K562 (cell line): ENCODE data around the gene RNF222. TPM values are rescaled to one million over a fixed set of nuclear protein-coding genes. Genes with fewer than 3 reads are reported as not detected.

Source experiments
- ATAC-seq: fragments of 200-7000 bp; cut with Tn5 transposase; 3 replicates; pipeline ENCODE4 v1.9.1; 2020; ENCODE audit warnings: moderate library complexity
- BruUV-seq: library from RNA; stranded (reverse); fragments of 400-500 nt; replicated peaks from 2 replicates; lab custom pipeline; 2021; lab: Mats Ljungman, UMichigan
- CTCF ChIA-PET: fragments of 300-600 bp; formaldehyde crosslinking; extraction: SDS; loops from one replicate; lab custom pipeline; 2021; ENCODE audit warnings: low intra/inter-chr PET ratio; lab: Yijun Ruan, JAX
- POLR2A ChIA-PET: fragments of 300-600, 350-650 bp; sonication (Branson Sonifier 250); formaldehyde crosslinking; extraction: SDS; loops from one replicate; lab custom pipeline; 2021; ENCODE audit warnings: antibody characterized with exemption, inconsistent platforms; lab: Yijun Ruan, JAX
- DNase-seq, 4 experiments: peaks; one replicate each; pipeline versions ENCODE4 v3.0.0 to v3.0.0-alpha.2; 2011 to 2018; ENCODE audit warnings: low spot score in 3 of 4, mixed read lengths in 3 of 4; ENCODE audit errors: extremely low read depth in 1 of 4
- FAIRE-seq: peaks from 2 replicates; lab custom pipeline; 2011; peaks lifted over from hg19 to GRCh38; lab: Jason Lieb, UNC
- H2AFZ ChIP-seq: 2 replicates; pipeline ENCODE4 v1.6.0; 2011; ENCODE audit warnings: low read depth, low read length, control low read depth, inconsistent platforms
- H3K27ac ChIP-seq: fragments of 200-600 bp; 3 replicates; pipeline ENCODE4 v1.8.0; 2011; ENCODE audit warnings: low read depth, mild to moderate bottlenecking, control low read depth, inconsistent platforms, low read length, moderate library complexity, mixed read lengths; ENCODE audit errors: extremely low read depth
- H3K27me3 ChIP-seq, 2 experiments: fragments of 300-600 bp in 1 of 2; 2 replicates in 1 of 2; 3 replicates in 1 of 2; pipeline versions ENCODE4 v1.6.0 to v1.8.0; 2011; ENCODE audit warnings: inconsistent platforms in 2 of 2, low read length in 2 of 2, mild to moderate bottlenecking in 1 of 2, mixed read lengths in 1 of 2, moderate library complexity in 1 of 2; ENCODE audit not compliant: control insufficient read depth in 2 of 2, insufficient read depth in 2 of 2
- H3K36me3 ChIP-seq: fragments of 300-600 bp; 3 replicates; pipeline ENCODE4 v1.8.0; 2011; ENCODE audit warnings: mild to moderate bottlenecking, low read length, inconsistent platforms; ENCODE audit not compliant: control insufficient read depth, insufficient read depth
- H3K4me1 ChIP-seq, 2 experiments: fragments of 200-600 bp in 1 of 2; replicated peaks in 1 of 2; 2 replicates in 1 of 2; 3 replicates in 1 of 2; pipeline versions ENCODE4 v1.5.1 to v1.8.0; 2011; ENCODE audit warnings: inconsistent platforms in 2 of 2, low read length in 2 of 2, mild to moderate bottlenecking in 1 of 2, mixed read lengths in 1 of 2, moderate library complexity in 1 of 2; ENCODE audit not compliant: control insufficient read depth in 2 of 2, insufficient read depth in 2 of 2
- H3K4me2 ChIP-seq: 2 replicates; pipeline ENCODE4 v1.6.1; 2011; ENCODE audit warnings: low read length, control low read depth, inconsistent platforms, mixed read lengths; ENCODE audit not compliant: insufficient read depth
- H3K4me3 ChIP-seq: fragments of 200-600 bp; sonication (generic), shearing (Covaris generic); 2 replicates; pipeline ENCODE4 v1.5.1; 2016; ENCODE audit warnings: control low read depth, inconsistent platforms
- H3K79me2 ChIP-seq: fragments of 200-600 bp; 3 replicates; pipeline ENCODE4 v1.8.0; 2011; ENCODE audit warnings: low read length, inconsistent platforms; ENCODE audit not compliant: control insufficient read depth, insufficient read depth
- H3K9ac ChIP-seq, 2 experiments: 2 replicates each; pipeline versions ENCODE4 v1.6.0 to v1.6.1; 2011; ENCODE audit warnings: low read depth in 2 of 2, low read length in 2 of 2, control low read depth in 1 of 2, inconsistent platforms in 1 of 2, mild to moderate bottlenecking in 1 of 2, mixed read lengths in 1 of 2; ENCODE audit not compliant: insufficient read depth in 1 of 2
- H3K9me1 ChIP-seq: one replicate; pipeline ENCODE4 v1.6.0; 2011; ENCODE audit warnings: inconsistent platforms, mild to moderate bottlenecking, low read length, moderate library complexity; ENCODE audit not compliant: control insufficient read depth, insufficient read depth
- H3K9me3 ChIP-seq: replicated peaks from 2 replicates; pipeline ENCODE4 v1.5.1; 2011; ENCODE audit warnings: low read depth, low read length, inconsistent platforms; ENCODE audit not compliant: control insufficient read depth, insufficient read depth
- H4K20me1 ChIP-seq: replicated peaks from 2 replicates; pipeline ENCODE4 v1.6.1; 2011; ENCODE audit warnings: low read length, inconsistent platforms, mixed read lengths; ENCODE audit not compliant: control insufficient read depth, insufficient read depth
- ARID2 ChIP-seq: fragments of 450-650 bp; IDR thresholded peaks from 2 replicates; pipeline ENCODE4 v1.6.1; 2017; ENCODE audit warnings: antibody characterized with exemption, mild to moderate bottlenecking
- E2F1 ChIP-seq: sonication (generic); formaldehyde crosslinking; IDR thresholded peaks from 2 replicates; pipeline ENCODE4 v1.8.1; 2023; ENCODE audit warnings: mild to moderate bottlenecking, missing genetic modification reagents, moderate library complexity
- HBP1 ChIP-seq: fragments of 450-650 bp; formaldehyde crosslinking; IDR thresholded peaks from 2 replicates; pipeline ENCODE4 v1.4.0; 2022; ENCODE audit warnings: missing genetic modification characterization
- MCM5 ChIP-seq: fragments of 450-650 bp; IDR thresholded peaks from 2 replicates; pipeline ENCODE4 v1.6.1; 2016; ENCODE audit warnings: low read depth
- NFE2 ChIP-seq: IDR thresholded peaks from 2 replicates; pipeline ENCODE4 v1.6.1; 2014; ENCODE audit warnings: antibody characterized with exemption, low read depth
- NR2C1 ChIP-seq, 2 experiments: fragments of 450-650 bp; IDR thresholded peaks; 2 replicates each; pipeline ENCODE4 v1.6.1; 2017; ENCODE audit warnings: mild to moderate bottlenecking in 2 of 2, antibody characterized with exemption in 1 of 2, inconsistent platforms in 1 of 2, missing compliant biosample characterization in 1 of 2, missing genetic modification characterization in 1 of 2
- RCOR1 ChIP-seq, 2 experiments: IDR thresholded peaks; 2 replicates each; pipeline ENCODE4 v1.6.1; 2012; ENCODE audit warnings: low read depth in 2 of 2, low read length in 2 of 2, borderline replicate concordance in 1 of 2, improper control_type of control experiment in 1 of 2
- SPI1 ChIP-seq: IDR thresholded peaks from 2 replicates; pipeline ENCODE4 v1.6.1; 2011; ENCODE audit warnings: low read depth, low read length, control low read depth, borderline replicate concordance
- TAF9B ChIP-seq: fragments of 450-650 bp; IDR thresholded peaks from 2 replicates; pipeline ENCODE4 v1.6.1; 2018; ENCODE audit warnings: mild to moderate bottlenecking; ENCODE audit not compliant: partially characterized antibody
- THRB ChIP-seq: fragments of 450-650 bp; formaldehyde crosslinking; conservative IDR thresholded peaks from 2 replicates; pipeline ENCODE4 v1.4.0; 2022; ENCODE audit warnings: mild to moderate bottlenecking, missing genetic modification characterization
- TRIM24 ChIP-seq, 2 experiments: fragments of 450-650 bp; IDR thresholded peaks; 2 replicates each; pipeline ENCODE4 v1.6.1; 2016
- ZNF133 ChIP-seq: fragments of 250-450 bp; sonication (Bioruptor Pico); IDR thresholded peaks from 2 replicates; pipeline ENCODE4 v1.4.0; 2020; ENCODE audit warnings: mild to moderate bottlenecking
- ZNF398 ChIP-seq: fragments of 250-450 bp; sonication (Bioruptor Pico); IDR thresholded peaks from 2 replicates; pipeline ENCODE4 v1.8.0; 2021; ENCODE audit warnings: moderate library complexity, mild to moderate bottlenecking, inconsistent platforms
- WGBS: fragments of 100-300 bp; shearing (Covaris generic); methylation state at CpG from one replicate; pipeline ENCODE4 v1.1.6; 2016; ENCODE audit warnings: low coverage, mixed read lengths; ENCODE audit not compliant: insufficient coverage; ENCODE audit errors: missing lambda C conversion rate; 5-methylcytosine and 5-hydroxymethylcytosine counted together
- in situ Hi-C: fragments of 300-500 bp; cut with MboI; formaldehyde crosslinking; loops from 4 replicates; pipeline ENCODE4 v1.15.0; 2018; ENCODE audit warnings: inconsistent platforms, mixed read lengths
- intact Hi-C: fragments of 100-400 bp; cut with micrococcal nuclease; formaldehyde crosslinking; loops from 2 replicates; pipeline ENCODE4 v1.14.2; 2022
- polyA plus RNA-seq, 8 experiments: library from polyadenylated mRNA; depleted of rRNA in 4 of 8; stranded (reverse) in 5 of 8; unstranded in 3 of 8; fragments of >200 nt; fragmentation: Nextera tagmentation in 2 of 8; fragmentation: Illumina TruSeq in 1 of 8; extraction: Ambion mirVana in 2 of 8; extraction: Trizol in 1 of 8; gene quantifications; 2 replicates each; pipeline versions ENCODE4 v1.2.1 to v1.2.3, GENCODE V29; 2011 to 2014; ENCODE audit warnings: inconsistent platforms in 1 of 8, missing spikeins in 1 of 8
- total RNA-seq, 7 experiments: library from RNA; depleted of rRNA in 6 of 7; stranded (reverse); fragments of >200 nt in 6 of 7; fragmentation: Illumina TruSeq in 2 of 7; extraction: Trizol in 2 of 7; gene quantifications; 2 replicates each; pipeline versions ENCODE4 v1.2.1 to v1.2.3, GENCODE V29; 2011 to 2021; ENCODE audit warnings: low replicate concordance in 1 of 7

The RNF222 gene
- total and polyA plus RNA-seq, 9 of the 15 experiments (the other 6 are each of a cell fraction or from before 2014, with no cell fraction given): not detected

GRCh38 chr17:8409966-8410882 lies 12.6 kb upstream of the RNF222 start (continued):
- no peak for TF ChIP-seq HBP1 (CRISPR knock-in tag)
- TF ChIP-seq, all 486 proteins: peak for 17

- no peaks in the 10 kb centered on the region for H3K36me3 ChIP-seq
- H3K79me2 ChIP-seq: no peaks in the 10 kb centered on the region
- peaks cover 13% of the 10 kb centered on the region in 2 experiments; a peak in 4 of 5 replicates for H3K4me1 ChIP-seq
- CTCF ChIA-PET: no interaction called here
- peak overlapping the region; percentile 38; the same call in 1 of the 2 replicates for H2AFZ ChIP-seq
- no peak for ATAC-seq
- H3K9me3 ChIP-seq: no peaks in the 10 kb centered on the region
- no TSS peak for BruUV-seq
- H3K9ac ChIP-seq: peak overlapping the region in 1 of 2 experiments; percentile 9; a peak in 1 of 4 replicates
- H3K9me1 ChIP-seq: no peaks in the 10 kb centered on the region
- no peaks in the 10 kb centered on the region for H3K27me3 ChIP-seq
- intact Hi-C loops (no loop called here), in situ Hi-C loops (loop anchor here (10.0 kb wide), 1 partner anchor 346 kb away; the partner anchor contains the start of gene SPDYE4)
- FAIRE-seq: no peak
- no peaks in the 10 kb centered on the region for H4K20me1 ChIP-seq
- no peak overlapping the region for H3K4me2 ChIP-seq
- POLR2A ChIA-PET: interaction anchor here (0.6 to 1.2 kb wide), 4 partner anchors 12 to 348 kb away, joined by 3 to 4 read pairs (median 4); no protein-coding TSS in a partner anchor
- WGBS: 53% methylated on average over 14 of the region's 14 CpGs
- no peak overlapping the region for H3K4me3 ChIP-seq
- no peak for DNase-seq
- H3K27ac ChIP-seq: no peak overlapping the region
- TF ChIP-seq NFE2 (peak; percentile 29; the same call in 1 of the 2 replicates), ZNF398 (CRISPR knock-in tag) (no peak), ARID2 (no peak), THRB (CRISPR knock-in tag) (no peak), TAF9B (no peak), RCOR1 (IDR thresholded peaks at IDR 0.05; ENCODE audit: borderline replicate concordance in 1 of 2, low read depth in 2 of 2, low read length in 2 of 2) (no peak), E2F1 (CRISPR knock-in tag) (no peak), MCM5 (no peak), NR2C1 (IDR thresholded peaks at IDR 0.05) (no peak), NR2C1 (tag; IDR thresholded peaks at IDR 0.05) (no peak), ZNF133 (CRISPR knock-in tag) (no peak), SPI1 (0 out of 2 replicates have a peak, but pooled peaks have one; percentile 9), TRIM24 (IDR thresholded peaks at IDR 0.05) (no peak)
Measured at GRCh38 chr17:8408371-8408770, 10.7 kb upstream of the RNF222 start.
